A673 (cell line): ENCODE measurements around the gene GAS7. TPM values are rescaled to one million over a fixed set of nuclear protein-coding genes. Genes with fewer than 3 reads are reported as not detected.

ENCODE experiments used
- BruUV-seq: library from RNA; stranded (reverse); fragments of 400-500 nt; replicated peaks from 2 replicates; lab custom pipeline; 2021; lab: Mats Ljungman, UMichigan
- CTCF ChIA-PET: fragments of 300-600 bp; sonication (Branson Sonifier 250); formaldehyde crosslinking; loops from one replicate; lab custom pipeline; 2022; ENCODE audit warnings: antibody characterized with exemption; lab: Charles Lee
- POLR2A ChIA-PET: fragments of 300-600 bp; sonication (Branson Sonifier 250); formaldehyde crosslinking; loops from one replicate; lab custom pipeline; 2022; ENCODE audit warnings: antibody characterized with exemption; ENCODE audit not compliant: low non-redundant PET; lab: Charles Lee
- DNase-seq: peaks from one replicate; pipeline ENCODE4 v3.0.0-alpha.2; 2015; ENCODE audit warnings: low spot score
- H3K27ac ChIP-seq: fragments of 200-600 bp; sonication (generic); 2 replicates; pipeline ENCODE4 v1.5.1; 2016; ENCODE audit warnings: mixed run types, low read depth, mild to moderate bottlenecking, mixed read lengths, antibody characterized with exemption, low read length; ENCODE audit not compliant: poor library complexity, severe bottlenecking
- H3K27me3 ChIP-seq: fragments of 200-600 bp; sonication (generic); replicated peaks from 2 replicates; pipeline ENCODE4 v1.6.1; 2017; ENCODE audit warnings: mixed run types, low read depth, mild to moderate bottlenecking, mixed read lengths, antibody characterized with exemption, low read length; ENCODE audit not compliant: insufficient read depth, poor library complexity
- H3K36me3 ChIP-seq: fragments of 200-600 bp; sonication (generic); 2 replicates; pipeline ENCODE4 v1.6.1; 2016; ENCODE audit warnings: mixed run types, mild to moderate bottlenecking, mixed read lengths, antibody characterized with exemption, low read length; ENCODE audit not compliant: insufficient read depth, poor library complexity, severe bottlenecking
- H3K4me1 ChIP-seq: fragments of 200-600 bp; sonication (generic); 2 replicates; pipeline ENCODE4 v1.6.1; 2017; ENCODE audit warnings: mixed run types, mild to moderate bottlenecking, mixed read lengths, antibody characterized with exemption, low read length; ENCODE audit not compliant: insufficient read depth, poor library complexity, severe bottlenecking
- H3K4me3 ChIP-seq: fragments of 200-600 bp; sonication (generic); 2 replicates; pipeline ENCODE4 v1.5.1; 2016; ENCODE audit warnings: low read depth, mixed run types, mild to moderate bottlenecking, mixed read lengths, low read length; ENCODE audit not compliant: poor library complexity, severe bottlenecking
- H3K9me3 ChIP-seq: fragments of 200-600 bp; sonication (generic); 2 replicates; pipeline ENCODE4 v1.6.1; 2016; ENCODE audit warnings: mixed run types, low read depth, mild to moderate bottlenecking, mixed read lengths, antibody characterized with exemption, low read length; ENCODE audit not compliant: poor library complexity, severe bottlenecking
- EZH2 ChIP-seq: fragments of 200-600 bp; sonication (generic); IDR thresholded peaks from 2 replicates; pipeline ENCODE4 v1.6.1; 2017; ENCODE audit warnings: borderline replicate concordance, low read depth, mild to moderate bottlenecking, mixed read lengths, antibody characterized with exemption, low read length; ENCODE audit not compliant: poor library complexity, severe bottlenecking
- intact Hi-C: fragments of 100-400 bp; cut with micrococcal nuclease; formaldehyde crosslinking; loops from one replicate; pipeline ENCODE4 v1.10.0; 2022; ENCODE audit not compliant: unreplicated experiment
- total RNA-seq: library from RNA; stranded (reverse); gene quantifications from 2 replicates; pipeline ENCODE4 v1.2.3, GENCODE V29; 2021
- TF ChIP-seq, protein P1 (sequence below): fragments of 300-800, 200-600 bp; sonication (generic); conservative IDR thresholded peaks from 2 replicates; pipeline ENCODE4 v1.5.1; 2017; ENCODE audit warnings: low read depth, mild to moderate bottlenecking, antibody characterized with exemption, low read length, moderate library complexity, mixed read lengths

The GAS7 gene
- total RNA-seq, 1 experiment from 2014 or later: 2.3 TPM

DNA sequence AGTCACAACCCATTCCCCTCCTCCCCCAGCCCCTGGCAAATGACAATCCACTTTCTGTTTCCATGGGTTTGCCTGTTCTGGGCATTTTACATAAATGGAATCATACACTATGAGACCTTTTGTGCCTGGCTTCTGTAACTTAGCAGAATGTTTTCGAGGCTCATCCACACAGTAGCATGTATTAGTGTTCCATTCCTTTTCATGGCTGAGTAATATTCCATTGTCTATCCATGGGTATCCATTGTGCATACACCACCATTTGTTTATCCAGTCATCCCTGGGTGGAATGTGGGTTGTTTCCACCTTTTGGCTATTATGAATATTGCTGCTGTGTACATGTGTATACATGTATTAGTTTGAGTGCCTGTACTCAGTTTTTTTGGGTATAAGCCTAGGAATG, 259.6 kb downstream of the GAS7 start:
- Histone ChIP-seq H3K27me3 (no peaks in the 10 kb centered on the region), H3K27ac (no peak overlapping the region), H3K4me1 (no peaks in the 10 kb centered on the region), H3K36me3 (no peaks in the 10 kb centered on the region), H3K4me3 (no peak overlapping the region), H3K9me3 (no peaks in the 10 kb centered on the region)
- POLR2A ChIA-PET: no interaction called here
- TF ChIP-seq EZH2: no peak
- TF ChIP-seq, protein P1, sequence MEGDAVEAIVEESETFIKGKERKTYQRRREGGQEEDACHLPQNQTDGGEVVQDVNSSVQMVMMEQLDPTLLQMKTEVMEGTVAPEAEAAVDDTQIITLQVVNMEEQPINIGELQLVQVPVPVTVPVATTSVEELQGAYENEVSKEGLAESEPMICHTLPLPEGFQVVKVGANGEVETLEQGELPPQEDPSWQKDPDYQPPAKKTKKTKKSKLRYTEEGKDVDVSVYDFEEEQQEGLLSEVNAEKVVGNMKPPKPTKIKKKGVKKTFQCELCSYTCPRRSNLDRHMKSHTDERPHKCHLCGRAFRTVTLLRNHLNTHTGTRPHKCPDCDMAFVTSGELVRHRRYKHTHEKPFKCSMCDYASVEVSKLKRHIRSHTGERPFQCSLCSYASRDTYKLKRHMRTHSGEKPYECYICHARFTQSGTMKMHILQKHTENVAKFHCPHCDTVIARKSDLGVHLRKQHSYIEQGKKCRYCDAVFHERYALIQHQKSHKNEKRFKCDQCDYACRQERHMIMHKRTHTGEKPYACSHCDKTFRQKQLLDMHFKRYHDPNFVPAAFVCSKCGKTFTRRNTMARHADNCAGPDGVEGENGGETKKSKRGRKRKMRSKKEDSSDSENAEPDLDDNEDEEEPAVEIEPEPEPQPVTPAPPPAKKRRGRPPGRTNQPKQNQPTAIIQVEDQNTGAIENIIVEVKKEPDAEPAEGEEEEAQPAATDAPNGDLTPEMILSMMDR: no peak
- intact Hi-C loops: no loop called here
- no peak for DNase-seq
- CTCF ChIA-PET: interaction anchor here (0.6 kb wide), 1 partner anchor 679 kb away, joined by 5 read pairs; no protein-coding TSS in a partner anchor
- BruUV-seq: no TSS peak

DNA sequence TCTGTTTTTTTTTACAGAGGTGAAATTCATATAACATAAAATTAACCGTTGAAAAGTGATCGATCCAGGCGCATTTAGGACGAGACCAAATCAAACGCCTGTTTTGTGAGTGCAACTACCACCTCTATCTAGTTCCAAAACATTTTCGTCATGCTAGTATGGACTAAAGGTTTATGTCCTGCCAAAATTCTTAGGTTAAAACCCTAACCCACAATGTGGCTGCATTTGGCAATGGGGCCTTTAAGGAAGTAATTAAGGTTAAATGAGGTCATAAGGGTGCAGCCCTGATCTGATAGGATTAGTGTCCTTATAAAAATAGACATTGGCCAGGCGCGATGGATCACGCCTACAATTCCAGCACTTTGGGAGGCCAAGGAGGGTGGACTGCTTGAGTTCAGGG, 260.5 kb downstream of the GAS7 start:
- H3K9me3 ChIP-seq: no peaks in the 10 kb centered on the region
- TF ChIP-seq EZH2: no peak
- TF ChIP-seq, protein P1: no peak
- intact Hi-C loops: no loop called here
- H3K4me3 ChIP-seq: no peak overlapping the region
- no peaks in the 10 kb centered on the region for H3K4me1 ChIP-seq
- BruUV-seq: no TSS peak
- ChIA-PET POLR2A (no interaction called here), CTCF (no interaction called here)
- no peak overlapping the region for H3K27ac ChIP-seq
- no peaks in the 10 kb centered on the region for H3K27me3 ChIP-seq
- no peaks in the 10 kb centered on the region for H3K36me3 ChIP-seq
- DNase-seq: no peak

DNA sequence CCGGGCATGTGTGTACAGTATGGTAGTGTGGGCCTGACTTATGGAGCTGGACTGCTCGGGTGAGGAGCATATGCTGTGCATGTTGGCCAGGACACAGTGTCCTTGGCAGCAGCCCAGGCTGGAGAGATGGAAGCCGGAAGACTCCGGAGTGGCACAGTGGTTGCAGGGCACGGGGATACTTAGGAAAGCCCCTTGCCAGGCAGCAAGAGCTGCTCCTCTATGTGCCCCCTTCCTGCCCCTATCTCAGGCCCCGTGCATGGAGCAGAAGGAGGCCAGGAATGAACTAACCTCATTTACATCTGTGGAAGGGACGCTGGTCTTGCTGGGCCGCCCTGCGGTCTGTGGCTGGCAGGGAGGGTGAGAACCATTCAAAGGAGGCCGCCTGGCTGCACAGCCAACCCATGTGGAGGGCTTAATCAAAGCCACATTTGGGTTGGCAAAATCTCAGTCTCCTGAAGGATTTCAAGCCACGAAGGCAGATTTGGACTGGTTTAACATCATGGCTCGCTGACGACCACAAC, 261.1 kb downstream of the GAS7 start:
- TF ChIP-seq EZH2: no peak
- TF ChIP-seq, protein P1: no peak
- no TSS peak for BruUV-seq
- ChIA-PET POLR2A (no interaction called here), CTCF (no interaction called here)
- DNase-seq: no peak
- H3K9me3 ChIP-seq: no peaks in the 10 kb centered on the region
- H3K36me3 ChIP-seq: no peaks in the 10 kb centered on the region
- no peak overlapping the region for H3K27ac ChIP-seq
- no peaks in the 10 kb centered on the region for H3K4me1 ChIP-seq
- intact Hi-C loops: no loop called here
- H3K27me3 ChIP-seq: no peaks in the 10 kb centered on the region
- H3K4me3 ChIP-seq: no peak overlapping the region
